Omental fat pad (tissue), 4 donors: ENCODE data around the gene VAV2. TPM values are rescaled to one million over a fixed set of nuclear protein-coding genes. Genes with fewer than 3 reads are reported as not detected.

Experiments used
- ATAC-seq: fragments of 150-250 bp; one replicate; pipeline ENCODE4 v1.9.1; 2016; ENCODE audit warnings: mild to moderate bottlenecking, moderate library complexity; ENCODE audit not compliant: low FRiP score
- DNase-seq: peaks from one replicate; pipeline ENCODE4 v3.0.0-alpha.2; 2019; ENCODE audit warnings: low spot score
- CTCF ChIP-seq, 3 donors: fragments of 450-650 bp; IDR thresholded peaks; one replicate each; pipeline ENCODE4 v1.5.1; 2016 to 2017; ENCODE audit warnings: antibody characterized with exemption in 3 of 3, mild to moderate bottlenecking in 3 of 3, moderate library complexity in 2 of 3
- total RNA-seq, 4 donors: library from RNA; depleted of rRNA; stranded (reverse); fragments of >200 nt; gene quantifications; one replicate each; pipeline ENCODE4 v1.1.0, GENCODE V29; 2016

The VAV2 gene
- total RNA-seq, 4 donors from 2014 or later = 4.0 to 10.9 (median 6.2) TPM

DNA sequence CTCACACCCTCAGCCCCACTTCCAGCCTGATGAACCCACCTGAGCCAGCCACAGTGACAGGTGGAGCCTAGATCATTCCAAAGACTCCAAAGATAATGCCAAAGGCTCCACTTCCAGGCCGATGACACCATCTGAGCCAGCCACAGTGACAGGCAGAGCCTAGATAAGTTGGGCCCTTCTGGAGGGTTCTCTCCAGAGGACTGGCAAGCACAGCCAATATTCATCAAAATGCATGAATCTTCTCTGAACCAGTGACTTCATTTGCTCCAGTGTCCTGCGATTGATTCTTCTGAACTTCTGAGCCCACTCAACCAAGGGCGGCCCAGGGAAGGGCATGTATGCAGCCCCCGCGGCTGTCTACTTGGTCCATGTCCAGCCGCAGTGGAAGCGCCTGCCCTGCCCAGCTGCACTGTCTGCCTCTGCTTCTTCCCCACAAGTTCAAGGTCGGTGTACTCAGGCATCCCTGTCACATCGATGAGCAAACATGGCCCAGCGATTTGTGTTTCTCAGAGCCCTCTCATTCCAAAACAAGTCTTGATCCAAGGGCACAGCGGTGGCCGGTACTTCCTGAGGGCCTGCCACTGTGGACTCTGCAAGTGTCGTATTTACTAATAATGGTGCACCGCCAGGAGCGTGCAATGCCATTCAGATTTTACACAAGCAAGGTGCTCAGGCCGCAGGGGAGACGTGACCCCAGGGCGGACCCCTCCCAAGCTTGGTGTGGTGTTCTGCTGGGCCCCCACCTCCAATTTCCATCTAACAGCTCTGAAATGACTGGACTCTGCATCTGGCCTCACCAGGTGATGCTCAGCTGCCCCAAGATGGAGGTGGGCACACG, 107.0 kb downstream of the VAV2 start:
- no peak for TF ChIP-seq CTCF (IDR thresholded peaks at IDR 0.05)
- ATAC-seq (no peak), DNase-seq (no peak)

GRCh38 chr9:133882849-133883755, 109.0 kb downstream of the VAV2 start:
- TF ChIP-seq CTCF (IDR thresholded peaks at IDR 0.05) = no peak
- no peak for ATAC-seq
- no peak for DNase-seq

- TF ChIP-seq CTCF (IDR thresholded peaks at IDR 0.05) = no peak
- no peak for DNase-seq
- no peak for ATAC-seq
Observed at GRCh38 chr9:133881671-133882381, 110.3 kb downstream of the VAV2 start.

DNA sequence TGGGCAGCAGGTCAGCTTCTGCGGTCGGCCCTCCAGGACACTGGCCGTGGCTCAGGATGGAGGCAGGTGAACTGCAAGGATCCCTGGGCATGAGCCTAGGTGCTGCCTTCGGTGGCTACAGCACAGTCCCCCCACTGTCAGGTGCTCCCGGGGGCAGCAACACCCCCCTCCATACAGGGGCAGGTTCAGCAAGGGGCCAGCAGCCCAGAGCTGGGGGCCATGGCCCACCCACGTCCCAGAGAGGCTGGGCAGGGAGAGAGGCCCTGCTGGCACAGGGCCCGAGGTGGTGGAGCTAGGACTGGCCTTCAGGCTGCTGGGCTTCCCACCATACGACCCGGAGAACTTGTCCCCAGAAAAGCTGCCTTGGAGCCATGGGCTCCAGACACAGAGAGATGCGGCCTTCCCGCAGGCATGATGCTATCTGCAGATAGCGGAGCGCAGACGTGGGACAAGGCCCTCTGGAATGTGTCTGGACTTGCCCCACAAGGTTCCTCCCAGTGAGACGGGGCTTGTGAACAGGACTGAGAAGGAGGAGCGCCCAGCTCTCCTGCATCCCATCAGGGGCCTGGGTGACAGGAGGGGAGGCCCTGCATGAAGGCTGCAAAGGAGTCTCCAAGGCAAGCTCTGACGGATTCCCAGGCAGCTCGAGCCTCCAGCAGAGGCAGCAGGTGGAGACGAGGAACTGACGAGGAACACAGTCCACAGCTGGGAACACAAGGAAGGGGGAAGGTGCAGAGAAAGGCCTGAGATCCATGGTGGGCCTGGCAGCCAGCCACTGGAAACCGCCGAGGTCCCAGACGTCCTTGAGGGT, 111.1 kb downstream of the VAV2 start:
- no peak for TF ChIP-seq CTCF (IDR thresholded peaks at IDR 0.05)
- DNase-seq (no peak), ATAC-seq (no peak)

GRCh38 chr9:133880136-133880535, 112.0 kb downstream of the VAV2 start:
- ATAC-seq (no peak), DNase-seq (no peak)
- no peak for TF ChIP-seq CTCF (IDR thresholded peaks at IDR 0.05)

DNA sequence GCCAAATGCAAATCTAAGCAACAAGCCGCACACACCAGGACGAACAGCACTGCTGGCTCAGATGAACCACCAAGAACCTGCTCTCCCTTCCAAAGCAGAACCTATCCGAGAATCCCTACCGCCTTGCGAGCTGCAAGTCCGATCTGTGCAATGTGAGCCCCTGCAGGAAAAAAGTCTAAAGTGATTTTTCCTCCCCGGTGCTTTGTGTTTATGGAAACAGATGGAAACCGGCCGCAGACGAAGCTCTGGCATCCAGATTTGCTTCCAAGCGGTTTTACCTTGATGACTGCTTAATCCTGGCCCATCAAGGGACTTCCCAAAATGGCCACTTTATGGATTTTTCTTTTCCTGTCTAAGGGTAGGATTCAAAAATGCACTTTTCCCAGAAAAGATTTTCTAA, 112.5 kb downstream of the VAV2 start:
- no peak for DNase-seq
- ATAC-seq = no peak
- TF ChIP-seq CTCF (IDR thresholded peaks at IDR 0.05) = no peak
